Fibroblast of lung (primary cell): ENCODE results near the gene OSGIN1. TPM values are rescaled to one million over a fixed set of nuclear protein-coding genes. Genes with fewer than 3 reads are reported as not detected.
A peak's percentile ranks its signal among the peaks of the same experiment; 100 is the strongest.

Experiments
- DNase-seq, 2 donors: peaks; one replicate each; pipeline versions ENCODE4 v3.0.0 to v3.0.0-alpha.2; 2010; ENCODE audit warnings: low read depth in 2 of 2
- H2AFZ ChIP-seq: 2 replicates; pipeline ENCODE4 v1.5.1; 2012; ENCODE audit warnings: low read length, control low read depth, inconsistent platforms
- H3K27ac ChIP-seq: 2 replicates; pipeline ENCODE4 v1.5.1; 2011; ENCODE audit warnings: low read length, control low read depth; ENCODE audit not compliant: insufficient read depth
- H3K27me3 ChIP-seq: 2 replicates; pipeline ENCODE4 v1.5.1; 2011; ENCODE audit warnings: mild to moderate bottlenecking, low read length; ENCODE audit not compliant: control insufficient read depth, insufficient read depth
- H3K36me3 ChIP-seq: 2 replicates; pipeline ENCODE4 v1.5.1; 2011; ENCODE audit warnings: low read length; ENCODE audit not compliant: control insufficient read depth, insufficient read depth
- H3K4me1 ChIP-seq: 2 replicates; pipeline ENCODE4 v1.5.1; 2011; ENCODE audit warnings: low read length; ENCODE audit not compliant: control insufficient read depth, insufficient read depth; ENCODE audit errors: extremely low read depth
- H3K4me2 ChIP-seq: 2 replicates; pipeline ENCODE4 v1.5.1; 2011; ENCODE audit warnings: low read length, control low read depth; ENCODE audit not compliant: insufficient read depth; ENCODE audit errors: extremely low read depth
- H3K4me3 ChIP-seq, 4 experiments: fragments of 200-600 bp in 1 of 4; sonication (generic) in 1 of 4; replicated peaks in 1 of 4; 2 replicates each; pipeline ENCODE4 v1.5.1; 2011 to 2016; ENCODE audit warnings: low read length in 4 of 4, low read depth in 3 of 4, mild to moderate bottlenecking in 3 of 4, control low read depth in 2 of 4, inconsistent platforms in 1 of 4, mixed read lengths in 1 of 4; ENCODE audit not compliant: insufficient read depth in 1 of 4; ENCODE audit errors: control extremely low read depth in 1 of 4
- H3K79me2 ChIP-seq: 2 replicates; pipeline ENCODE4 v1.5.1; 2012; ENCODE audit warnings: mild to moderate bottlenecking, low read length, inconsistent platforms; ENCODE audit not compliant: control insufficient read depth, insufficient read depth
- H3K9ac ChIP-seq: 2 replicates; pipeline ENCODE4 v1.5.1; 2011; ENCODE audit warnings: mild to moderate bottlenecking, low read length, control low read depth; ENCODE audit not compliant: insufficient read depth
- H3K9me3 ChIP-seq: 2 replicates; pipeline ENCODE4 v1.5.1; 2012; ENCODE audit warnings: low read depth, low read length; ENCODE audit not compliant: control insufficient read depth, insufficient read depth
- H4K20me1 ChIP-seq: 2 replicates; pipeline ENCODE4 v1.5.1; 2011; ENCODE audit warnings: low read length; ENCODE audit not compliant: control insufficient read depth, insufficient read depth; ENCODE audit errors: extremely low read depth
- CTCF ChIP-seq, 2 donors: IDR thresholded peaks in 1 of 2; conservative IDR thresholded peaks in 1 of 2; 1 replicate in 1 of 2; 2 replicates in 1 of 2; pipeline ENCODE4 v1.5.1; 2011 to 2012; ENCODE audit warnings: low read length in 2 of 2, control low read depth in 1 of 2, inconsistent platforms in 1 of 2, low read depth in 1 of 2, mild to moderate bottlenecking in 1 of 2
- EZH2 ChIP-seq: IDR thresholded peaks from 2 replicates; pipeline ENCODE4 v1.5.1; 2012; ENCODE audit warnings: low read length, control low read depth, mild to moderate bottlenecking; ENCODE audit errors: missing control alignments
- polyA plus RNA-seq, 2 donors: library from polyadenylated mRNA; depleted of rRNA in 1 of 2; stranded (reverse) in 1 of 2; unstranded in 1 of 2; fragments of >200 nt; gene quantifications; 2 replicates each; pipeline ENCODE4 v1.2.1, GENCODE V29; 2011 to 2012; ENCODE audit warnings: missing spikeins in 1 of 2
- total RNA-seq: library from RNA; depleted of rRNA; stranded (reverse); fragments of >200 nt; gene quantifications from 2 replicates; pipeline ENCODE4 v1.2.1, GENCODE V29; 2014

The OSGIN1 gene
- total and polyA plus RNA-seq, 2 donors (not counting 1 experiment from before 2014, with no cell fraction given) = 2.1 to 6.6 TPM

DNA sequence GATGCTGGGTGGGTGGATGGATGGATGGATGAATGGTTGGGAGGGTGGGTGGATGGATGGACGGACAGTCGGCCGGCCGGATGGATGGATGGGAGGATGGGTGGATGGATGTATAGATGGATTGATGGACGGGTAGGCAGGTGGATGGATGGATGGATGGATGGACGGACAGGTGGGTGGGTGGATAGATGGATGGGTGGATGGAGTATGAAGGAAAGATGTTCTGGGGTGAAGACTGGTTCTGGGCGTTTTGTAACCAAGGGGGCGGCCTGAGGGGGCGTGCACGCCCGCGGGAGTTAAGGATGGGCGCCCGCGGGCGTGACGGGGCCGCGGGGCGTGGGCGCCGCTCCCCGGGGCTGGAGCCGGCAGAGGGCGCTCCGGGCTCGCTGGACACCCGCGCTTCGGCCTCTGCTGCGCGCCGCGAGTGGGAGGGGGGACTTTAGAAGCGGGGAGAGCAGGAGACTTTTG lies 14.8 kb downstream of the OSGIN1 start, which contains the start of gene NECAB2:
Gene NECAB2, plus strand, starts transcription at position 407 of the 468 bp plus-strand sequence. CDS start 405 bp downstream, outside the sequence.
- peak in 1 of 2 donors; percentile 20 for DNase-seq
- H3K4me2 ChIP-seq = no peak within 1 kb of the TSS
- no peaks in the 10 kb centered on the region for H3K9me3 ChIP-seq
- H3K9ac ChIP-seq = no peak within 1 kb of the TSS
- H4K20me1 ChIP-seq = no peaks in the 10 kb centered on the region
- H3K27ac ChIP-seq = no peak within 1 kb of the TSS
- no peak within 1 kb of the TSS for H2AFZ ChIP-seq
- peaks cover 4% of the 10 kb centered on the region for H3K36me3 ChIP-seq
- no peaks in the 10 kb centered on the region for H3K79me2 ChIP-seq
- H3K4me3 ChIP-seq = peak within 1 kb of the TSS in 1 of 4 experiments; percentile 27
- no peak for TF ChIP-seq EZH2
- peak; percentile 30 to 40 for TF ChIP-seq CTCF (conservative IDR thresholded peaks at IDR 0.05 in 1 of 2, IDR thresholded peaks at IDR 0.05 in 1 of 2; ENCODE audit: low read depth in 1 of 2, low read length in 2 of 2)
- no peaks in the 10 kb centered on the region for H3K4me1 ChIP-seq
- H3K27me3 ChIP-seq = peaks cover 4% of the 10 kb centered on the region

GRCh38 chr16:83968306-83968851 lies 15.3 kb downstream of the OSGIN1 start:
- no peaks in the 10 kb centered on the region for H4K20me1 ChIP-seq
- H3K4me3 ChIP-seq = peak overlapping the region in 1 of 4 experiments; percentile 27
- DNase-seq = no peak
- no peak overlapping the region for H3K9ac ChIP-seq
- H3K27me3 ChIP-seq = peaks cover 4% of the 10 kb centered on the region
- no peak overlapping the region for H2AFZ ChIP-seq
- H3K9me3 ChIP-seq = no peaks in the 10 kb centered on the region
- H3K4me2 ChIP-seq = no peak overlapping the region
- TF ChIP-seq EZH2 (no peak), CTCF (conservative IDR thresholded peaks at IDR 0.05 in 1 of 2, IDR thresholded peaks at IDR 0.05 in 1 of 2; ENCODE audit: low read depth in 1 of 2, low read length in 2 of 2) (no peak)
- H3K79me2 ChIP-seq = no peaks in the 10 kb centered on the region
- H3K4me1 ChIP-seq = no peaks in the 10 kb centered on the region
- peaks cover 4% of the 10 kb centered on the region for H3K36me3 ChIP-seq
- H3K27ac ChIP-seq = no peak overlapping the region

- Histone ChIP-seq H3K4me2 (no peak overlapping the region), H3K79me2 (no peaks in the 10 kb centered on the region), H3K4me1 (no peaks in the 10 kb centered on the region), H3K27ac (no peak overlapping the region), H2AFZ (no peak overlapping the region), H3K4me3 (no peak overlapping the region), H3K36me3 (peaks cover 4% of the 10 kb centered on the region), H3K9me3 (no peaks in the 10 kb centered on the region), H3K27me3 (peaks cover 4% of the 10 kb centered on the region), H3K9ac (no peak overlapping the region), H4K20me1 (no peaks in the 10 kb centered on the region)
- DNase-seq = no peak
- no peak for TF ChIP-seq CTCF (conservative IDR thresholded peaks at IDR 0.05 in 1 of 2, IDR thresholded peaks at IDR 0.05 in 1 of 2; ENCODE audit: low read depth in 1 of 2, low read length in 2 of 2)
- TF ChIP-seq EZH2 = peak; percentile 29
These were observed 16.0 kb downstream of the OSGIN1 start for GRCh38 chr16:83968891-83969649.
